Measurements from ENCODE around the gene ACP1.

DNA sequence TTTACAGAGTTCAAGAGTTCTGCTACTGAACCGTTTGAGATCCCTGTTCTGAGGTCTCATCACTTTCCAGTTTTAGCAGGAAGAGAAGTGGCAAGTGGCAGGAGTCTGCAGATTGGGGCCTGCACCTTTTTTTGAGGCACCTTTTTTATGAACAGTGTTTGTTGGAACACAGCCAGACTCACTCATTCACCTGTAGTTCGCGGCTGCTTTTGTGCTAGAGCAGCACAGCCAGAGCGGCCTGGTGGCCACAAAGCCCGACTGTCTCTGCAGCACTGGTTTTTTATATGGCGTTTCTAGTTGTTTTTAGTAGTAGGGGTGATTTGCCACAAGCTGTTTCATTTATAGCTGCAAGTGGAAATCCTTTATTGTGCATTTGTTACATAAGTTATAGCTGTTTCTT is 8.6 kb downstream of the ACP1 start:
- TF ChIP-seq, protein P1, sequence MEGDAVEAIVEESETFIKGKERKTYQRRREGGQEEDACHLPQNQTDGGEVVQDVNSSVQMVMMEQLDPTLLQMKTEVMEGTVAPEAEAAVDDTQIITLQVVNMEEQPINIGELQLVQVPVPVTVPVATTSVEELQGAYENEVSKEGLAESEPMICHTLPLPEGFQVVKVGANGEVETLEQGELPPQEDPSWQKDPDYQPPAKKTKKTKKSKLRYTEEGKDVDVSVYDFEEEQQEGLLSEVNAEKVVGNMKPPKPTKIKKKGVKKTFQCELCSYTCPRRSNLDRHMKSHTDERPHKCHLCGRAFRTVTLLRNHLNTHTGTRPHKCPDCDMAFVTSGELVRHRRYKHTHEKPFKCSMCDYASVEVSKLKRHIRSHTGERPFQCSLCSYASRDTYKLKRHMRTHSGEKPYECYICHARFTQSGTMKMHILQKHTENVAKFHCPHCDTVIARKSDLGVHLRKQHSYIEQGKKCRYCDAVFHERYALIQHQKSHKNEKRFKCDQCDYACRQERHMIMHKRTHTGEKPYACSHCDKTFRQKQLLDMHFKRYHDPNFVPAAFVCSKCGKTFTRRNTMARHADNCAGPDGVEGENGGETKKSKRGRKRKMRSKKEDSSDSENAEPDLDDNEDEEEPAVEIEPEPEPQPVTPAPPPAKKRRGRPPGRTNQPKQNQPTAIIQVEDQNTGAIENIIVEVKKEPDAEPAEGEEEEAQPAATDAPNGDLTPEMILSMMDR (IDR thresholded peaks at IDR 0.05), result no peak
- TF ChIP-seq POLR2A (IDR thresholded peaks at IDR 0.05), result no peak

Measured in uterus (tissue), 2 donors.